GM12872 (cell line): Measurements from ENCODE around the gene RIN1.

Experiments used
- TF ChIP-seq, protein P1 (sequence below): IDR thresholded peaks from 3 replicates; pipeline ENCODE4 v1.5.1; 2011; ENCODE audit warnings: low read depth, mild to moderate bottlenecking, low read length, moderate library complexity; ENCODE audit not compliant: insufficient read depth

Gene RIN1

DNA sequence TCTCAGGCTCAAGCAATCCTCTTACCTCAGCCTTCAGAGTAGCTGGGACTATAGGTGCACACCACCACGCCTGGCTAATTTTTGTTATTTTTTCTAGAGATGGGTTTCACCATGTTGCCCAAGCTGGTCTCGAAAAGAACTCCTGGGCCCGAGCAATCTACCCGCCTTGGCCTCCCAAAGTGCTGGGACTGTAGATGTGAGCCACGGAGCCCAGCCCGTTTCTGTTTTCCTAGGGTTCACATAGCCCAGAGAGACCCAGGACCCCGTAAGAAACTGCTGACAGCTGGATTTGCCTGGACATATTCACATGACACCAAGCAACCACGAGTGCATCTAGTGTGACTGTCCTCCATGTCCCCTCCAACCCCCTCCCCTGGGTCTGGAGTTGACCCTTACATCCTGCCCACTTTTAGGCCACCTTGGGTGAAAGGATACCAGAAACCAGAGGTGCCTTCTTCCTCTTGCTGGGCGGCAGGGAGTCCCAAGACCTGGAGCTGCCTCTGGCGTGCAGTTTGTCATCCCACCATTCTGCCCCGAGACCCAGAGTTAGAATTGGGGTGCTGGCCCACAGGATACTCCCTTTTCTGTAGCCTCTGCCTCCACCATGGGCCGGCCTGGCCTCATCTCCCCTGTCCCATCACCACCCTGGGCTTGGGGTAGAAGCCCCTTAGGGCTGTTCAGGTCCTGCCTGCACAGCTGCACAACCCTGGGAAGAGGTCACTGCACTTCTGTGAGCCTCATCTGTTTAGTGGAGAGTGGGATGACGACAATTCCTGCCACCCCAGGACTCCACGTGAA, 3.7 kb upstream of the RIN1 start:
- TF ChIP-seq, protein P1, sequence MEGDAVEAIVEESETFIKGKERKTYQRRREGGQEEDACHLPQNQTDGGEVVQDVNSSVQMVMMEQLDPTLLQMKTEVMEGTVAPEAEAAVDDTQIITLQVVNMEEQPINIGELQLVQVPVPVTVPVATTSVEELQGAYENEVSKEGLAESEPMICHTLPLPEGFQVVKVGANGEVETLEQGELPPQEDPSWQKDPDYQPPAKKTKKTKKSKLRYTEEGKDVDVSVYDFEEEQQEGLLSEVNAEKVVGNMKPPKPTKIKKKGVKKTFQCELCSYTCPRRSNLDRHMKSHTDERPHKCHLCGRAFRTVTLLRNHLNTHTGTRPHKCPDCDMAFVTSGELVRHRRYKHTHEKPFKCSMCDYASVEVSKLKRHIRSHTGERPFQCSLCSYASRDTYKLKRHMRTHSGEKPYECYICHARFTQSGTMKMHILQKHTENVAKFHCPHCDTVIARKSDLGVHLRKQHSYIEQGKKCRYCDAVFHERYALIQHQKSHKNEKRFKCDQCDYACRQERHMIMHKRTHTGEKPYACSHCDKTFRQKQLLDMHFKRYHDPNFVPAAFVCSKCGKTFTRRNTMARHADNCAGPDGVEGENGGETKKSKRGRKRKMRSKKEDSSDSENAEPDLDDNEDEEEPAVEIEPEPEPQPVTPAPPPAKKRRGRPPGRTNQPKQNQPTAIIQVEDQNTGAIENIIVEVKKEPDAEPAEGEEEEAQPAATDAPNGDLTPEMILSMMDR, result no peak

DNA sequence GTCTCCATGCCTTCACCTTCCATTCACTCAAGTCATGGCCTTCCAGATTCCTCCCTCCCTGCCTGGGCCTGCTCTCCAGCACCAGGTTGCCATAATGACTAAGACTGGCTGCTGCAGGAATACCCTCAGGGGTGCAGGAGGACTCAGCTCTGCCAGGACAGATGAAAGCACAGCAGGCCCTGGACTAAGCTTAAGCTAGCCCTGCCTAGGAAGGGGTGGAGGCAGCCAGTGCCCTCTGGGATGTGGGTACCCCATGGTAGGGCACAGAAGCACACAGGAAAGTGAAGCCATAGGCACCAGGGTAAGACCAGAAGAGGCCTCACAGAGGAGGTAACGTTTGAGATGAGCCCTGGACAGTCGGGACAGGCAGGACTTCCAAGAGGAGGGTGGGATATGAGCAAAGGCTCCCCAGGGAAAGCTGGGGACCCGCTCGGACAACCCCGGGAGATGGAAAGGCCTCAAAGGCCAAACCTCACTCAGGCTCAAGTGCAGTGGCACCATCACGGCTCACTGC, 3.0 kb upstream of the RIN1 start:
- TF ChIP-seq, protein P1, result no peak

DNA sequence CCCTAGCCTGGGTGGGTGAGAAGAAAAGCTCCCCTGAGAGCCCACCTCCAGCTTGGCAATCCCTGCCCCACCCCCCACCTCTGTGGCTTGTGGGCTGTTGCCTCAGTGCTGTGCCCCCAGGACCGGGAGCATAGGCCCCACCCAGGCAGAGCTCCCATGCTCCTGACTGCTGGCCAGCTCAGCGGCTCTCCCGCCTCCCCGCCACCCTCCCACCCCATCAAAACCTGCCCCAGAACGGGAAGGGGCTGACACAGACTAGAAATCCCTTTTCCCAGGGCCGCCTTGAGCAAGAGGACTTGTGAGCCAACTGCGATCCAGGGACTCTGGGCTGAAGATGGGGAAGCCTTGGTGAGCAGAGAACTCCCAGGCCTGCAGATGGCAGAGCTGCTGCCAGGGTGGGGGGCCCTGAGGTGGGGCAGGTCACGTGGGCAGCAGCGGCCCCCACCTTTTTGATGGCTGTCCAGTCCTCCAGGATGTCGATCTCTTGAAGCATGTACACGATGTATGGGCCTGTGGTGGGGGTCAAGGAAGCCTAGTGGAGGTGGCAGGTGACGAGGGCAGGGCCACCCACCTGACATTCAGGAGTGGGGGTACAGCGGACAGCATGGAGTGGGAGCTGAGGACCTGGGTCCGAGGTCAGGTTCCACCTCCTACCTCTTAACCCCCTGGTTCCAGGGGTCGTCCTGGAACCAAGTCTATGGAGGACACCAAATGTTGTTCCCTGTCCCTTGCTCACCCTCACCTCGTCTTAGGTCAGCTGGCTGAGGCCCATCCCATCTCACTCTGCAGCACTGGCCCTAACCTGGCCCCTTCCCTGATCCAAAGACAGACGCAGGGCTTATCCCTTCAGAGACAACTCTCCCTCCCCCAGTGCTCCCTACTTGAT, 2.3 kb upstream of the RIN1 start:
- TF ChIP-seq, protein P1, result no peak

DNA sequence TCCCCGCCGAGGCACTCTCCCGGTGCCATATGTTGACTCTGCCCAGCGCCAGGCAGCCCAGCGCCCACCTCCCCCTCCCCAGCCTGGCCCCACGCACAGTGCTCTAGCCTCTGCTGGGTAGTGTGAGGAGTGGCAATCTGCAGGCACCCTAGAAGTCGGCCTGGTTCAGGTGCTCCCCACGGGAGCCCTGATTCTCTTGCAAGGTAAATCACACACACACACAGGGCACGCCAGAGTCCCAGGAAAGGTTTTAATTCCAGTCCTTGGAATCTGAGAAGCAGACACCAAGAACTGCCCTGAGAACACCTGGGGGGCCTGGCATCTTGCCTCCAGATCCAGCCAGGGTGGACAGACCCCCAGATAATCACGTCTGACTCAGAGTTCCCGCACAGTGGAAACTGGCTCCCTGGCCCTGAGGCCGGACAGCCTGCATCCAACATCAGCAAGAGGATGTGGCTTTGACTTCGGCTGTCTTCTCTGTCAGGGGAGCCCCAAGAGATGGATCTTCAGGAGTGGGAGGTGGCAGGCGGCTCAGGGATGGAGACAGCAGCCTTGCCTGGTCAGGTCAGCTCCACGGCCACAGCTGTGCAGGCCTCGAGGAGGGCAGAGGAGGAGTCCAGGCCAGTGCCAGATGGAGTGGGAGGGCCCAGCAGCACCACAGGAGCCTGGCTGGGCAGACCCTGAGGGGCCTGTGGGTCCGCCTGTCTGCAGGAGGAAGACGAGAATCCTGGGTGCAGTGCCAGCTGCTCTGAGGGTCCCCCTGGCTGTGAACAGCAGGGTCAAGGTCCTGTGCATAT, 1.1 kb upstream of the RIN1 start:
- TF ChIP-seq, protein P1, result no peak

DNA sequence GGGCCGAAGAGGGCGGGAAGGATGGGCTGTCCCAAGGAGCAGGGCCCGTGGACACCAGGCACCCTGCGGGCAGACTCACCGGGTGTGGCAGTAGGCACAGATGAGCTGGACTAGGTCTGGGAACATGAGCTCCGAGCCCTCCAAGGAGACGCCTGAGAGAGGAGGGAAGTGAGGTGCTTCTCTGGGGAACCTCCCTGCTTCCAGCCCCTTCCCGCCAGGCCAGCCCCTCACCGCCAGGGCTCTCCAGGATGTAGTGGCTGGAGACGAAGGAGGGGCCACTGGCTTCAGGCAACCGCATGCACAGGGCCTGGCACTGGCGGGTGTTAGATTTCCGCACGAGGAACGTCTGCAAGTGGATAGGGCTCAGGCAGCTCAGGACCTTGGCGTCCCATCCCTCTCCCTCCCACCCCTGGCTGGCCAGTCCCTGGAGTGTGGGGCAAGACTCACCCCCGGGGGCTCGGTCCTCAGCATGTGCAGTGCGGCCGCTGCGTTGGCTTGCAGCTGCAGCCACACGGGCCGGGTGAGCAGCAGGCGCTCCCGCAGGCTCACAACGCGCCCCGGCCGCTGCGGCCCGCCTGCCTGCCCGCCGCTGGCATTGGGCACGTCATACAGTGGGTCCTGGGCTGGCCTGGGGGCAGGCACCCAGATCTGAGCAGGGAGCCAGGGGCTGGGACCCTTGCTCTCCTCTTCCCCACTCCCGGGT, 552 bp downstream of the RIN1 start:
- TF ChIP-seq, protein P1, result no peak

DNA sequence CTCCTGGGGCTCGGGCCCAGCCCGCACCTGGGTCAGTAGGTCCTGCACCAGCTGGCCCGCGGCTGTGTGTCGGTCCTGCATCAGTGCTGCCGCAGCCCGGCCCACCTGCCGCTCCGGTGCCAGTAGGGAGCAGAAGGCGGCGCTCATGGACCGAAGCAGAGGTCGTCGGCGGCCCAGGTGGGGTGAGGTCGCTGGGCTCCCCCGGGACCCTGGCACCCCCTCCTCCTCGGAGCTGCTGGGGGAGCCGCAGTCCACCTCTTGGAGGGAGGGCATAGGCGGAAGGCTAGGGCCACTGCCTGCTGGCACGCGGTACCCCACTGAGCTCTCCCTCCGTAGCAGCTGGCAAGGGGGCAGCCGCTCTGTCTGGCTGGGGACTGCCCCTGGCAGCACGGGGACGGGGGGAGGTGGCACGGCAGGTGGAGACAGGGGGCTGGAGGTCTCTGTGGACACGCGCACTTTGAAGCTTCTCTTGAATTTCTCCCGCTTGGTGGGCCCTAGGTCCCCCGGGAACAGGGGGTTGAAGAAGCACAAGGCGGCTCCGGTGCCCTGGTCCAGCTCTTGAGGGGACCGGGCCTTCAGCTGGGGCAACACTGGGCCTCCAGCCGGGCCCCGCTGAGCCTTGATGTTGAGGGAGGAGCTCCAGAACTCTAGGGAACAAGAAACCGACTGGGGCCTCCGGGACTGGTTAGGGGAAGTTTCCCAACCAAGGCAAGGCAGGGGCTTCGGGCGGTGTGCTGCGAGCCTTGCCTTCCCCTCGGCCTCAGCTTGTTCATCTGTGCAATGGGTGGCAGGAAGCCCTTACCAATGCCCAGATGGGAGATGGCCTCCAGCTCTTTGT, 1.4 kb downstream of the RIN1 start:
- TF ChIP-seq, protein P1, result no peak
